SJCRH30 (cell line): Measurements from ENCODE around the gene PABPN1. TPM values are rescaled to one million over a fixed set of nuclear protein-coding genes. Genes with fewer than 3 reads are reported as not detected.

Experiments
- DNase-seq, 2 experiments: peaks; one replicate each; pipeline ENCODE4 v3.0.0-alpha.2; 2015 to 2020
- H3K27ac ChIP-seq: fragments of 250-450 bp; sonication (Bioruptor Pico); 2 replicates; pipeline ENCODE4 v1.5.1; 2020; ENCODE audit warnings: mild to moderate bottlenecking, moderate library complexity
- H3K27me3 ChIP-seq: fragments of 250-450 bp; sonication (Bioruptor Pico); 2 replicates; pipeline ENCODE4 v1.5.1; 2020; ENCODE audit warnings: mild to moderate bottlenecking, moderate library complexity
- H3K36me3 ChIP-seq: fragments of 250-450 bp; sonication (Bioruptor Pico); 2 replicates; pipeline ENCODE4 v1.5.1; 2020; ENCODE audit warnings: mild to moderate bottlenecking, moderate library complexity
- H3K4me1 ChIP-seq: fragments of 250-450 bp; sonication (Bioruptor Pico); 2 replicates; pipeline ENCODE4 v1.5.1; 2020; ENCODE audit warnings: mild to moderate bottlenecking, moderate library complexity
- H3K4me3 ChIP-seq: fragments of 250-450 bp; sonication (Bioruptor Pico); 2 replicates; pipeline ENCODE4 v1.5.1; 2020; ENCODE audit warnings: mild to moderate bottlenecking, moderate library complexity
- H3K9me3 ChIP-seq: fragments of 250-450 bp; sonication (Bioruptor Pico); replicated peaks from 2 replicates; pipeline ENCODE4 v1.5.1; 2020; ENCODE audit warnings: mild to moderate bottlenecking, moderate library complexity
- total RNA-seq: library from RNA; depleted of rRNA; stranded (reverse); fragments of >200 nt; shearing (Covaris generic); gene quantifications from 2 replicates; pipeline ENCODE4 v1.2.3, GENCODE V29; 2014; rRNA removed

Gene PABPN1
- total RNA-seq, 1 experiment from 2014 or later = 141 TPM

GRCh38 chr14:23365732-23366425, 44.6 kb downstream of the PABPN1 start:
- Histone ChIP-seq H3K9me3 (no peaks in the 10 kb centered on the region), H3K27me3 (no peaks in the 10 kb centered on the region), H3K36me3 (peaks cover 13% of the 10 kb centered on the region), H3K27ac (peak overlapping the region; percentile 91), H3K4me3 (peak overlapping the region; percentile 82), H3K4me1 (0 out of 2 replicates have a peak, but pooled peaks cover 8% of the 10 kb centered on the region)
- DNase-seq = peak; percentile 31 to 47

DNA sequence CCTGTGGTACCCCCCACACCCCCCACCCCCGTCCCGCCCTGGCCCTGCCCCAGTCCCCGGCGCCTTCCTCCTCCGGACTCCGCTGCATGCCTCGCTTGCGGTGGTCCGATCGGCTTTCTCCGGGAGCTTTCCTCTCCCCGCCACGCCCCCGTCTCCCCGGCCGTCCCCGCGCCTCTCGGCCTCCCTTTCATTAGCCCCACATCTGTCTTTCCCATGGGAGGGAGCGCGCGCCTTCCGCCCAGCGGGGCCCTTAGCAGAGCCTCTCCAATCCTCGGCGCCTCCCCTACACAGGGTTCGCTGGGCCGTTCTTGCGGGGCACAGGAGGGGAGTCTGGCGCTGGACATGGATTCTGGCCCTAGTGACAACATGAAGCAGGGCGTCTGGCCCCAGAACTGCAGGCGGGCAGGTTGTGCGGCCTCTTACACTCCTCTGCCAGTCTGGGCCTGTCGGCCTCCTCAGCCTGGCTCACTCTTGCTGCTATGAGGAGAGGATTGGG, 45.2 kb downstream of the PABPN1 start:
- 0 out of 2 replicates have a peak, but pooled peaks cover 8% of the 10 kb centered on the region for H3K4me1 ChIP-seq
- DNase-seq = peak; percentile 93
- peak overlapping the region; percentile 57 for H3K27ac ChIP-seq
- H3K27me3 ChIP-seq = peaks cover 2% of the 10 kb centered on the region; the same call in 1 of the 2 replicates
- H3K9me3 ChIP-seq = no peaks in the 10 kb centered on the region
- H3K36me3 ChIP-seq = peaks cover 9% of the 10 kb centered on the region
- H3K4me3 ChIP-seq = peak overlapping the region; percentile 82

GRCh38 chr14:23370221-23370620, 49.0 kb downstream of the PABPN1 start:
- peaks cover 6% of the 10 kb centered on the region; the same call in 1 of the 2 replicates for H3K27me3 ChIP-seq
- H3K4me1 ChIP-seq = 0 out of 2 replicates have a peak, but pooled peaks cover 6% of the 10 kb centered on the region
- no peaks in the 10 kb centered on the region for H3K36me3 ChIP-seq
- DNase-seq = no peak
- H3K4me3 ChIP-seq = no peak overlapping the region
- no peaks in the 10 kb centered on the region for H3K9me3 ChIP-seq
- H3K27ac ChIP-seq = no peak overlapping the region

GRCh38 chr14:23371865-23372264, 50.6 kb downstream of the PABPN1 start:
- H3K4me1 ChIP-seq = 0 out of 2 replicates have a peak, but pooled peaks cover 4% of the 10 kb centered on the region
- no peak overlapping the region for H3K4me3 ChIP-seq
- no peak for DNase-seq
- H3K27me3 ChIP-seq = peaks cover 6% of the 10 kb centered on the region; the same call in 1 of the 2 replicates
- H3K9me3 ChIP-seq = no peaks in the 10 kb centered on the region
- no peak overlapping the region for H3K27ac ChIP-seq
- no peaks in the 10 kb centered on the region for H3K36me3 ChIP-seq

GRCh38 chr14:23372509-23372908, 51.3 kb downstream of the PABPN1 start, which contains the start of gene IL25:
Gene IL25 (plus strand): TSS chr14:23372809.
- no peak for DNase-seq

DNA sequence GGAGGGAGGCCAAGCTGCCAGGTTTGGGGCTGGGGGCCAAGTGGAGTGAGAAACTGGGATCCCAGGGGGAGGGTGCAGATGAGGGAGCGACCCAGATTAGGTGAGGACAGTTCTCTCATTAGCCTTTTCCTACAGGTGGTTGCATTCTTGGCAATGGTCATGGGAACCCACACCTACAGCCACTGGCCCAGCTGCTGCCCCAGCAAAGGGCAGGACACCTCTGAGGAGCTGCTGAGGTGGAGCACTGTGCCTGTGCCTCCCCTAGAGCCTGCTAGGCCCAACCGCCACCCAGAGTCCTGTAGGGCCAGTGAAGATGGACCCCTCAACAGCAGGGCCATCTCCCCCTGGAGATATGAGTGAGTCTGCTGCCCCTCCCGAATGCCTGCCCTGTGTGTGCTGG, 51.8 kb downstream of the PABPN1 start:
- no peaks in the 10 kb centered on the region for H3K9me3 ChIP-seq
- H3K4me3 ChIP-seq = no peak overlapping the region
- H3K4me1 ChIP-seq = no peaks in the 10 kb centered on the region
- H3K36me3 ChIP-seq = no peaks in the 10 kb centered on the region
- no peak overlapping the region for H3K27ac ChIP-seq
- H3K27me3 ChIP-seq = peaks cover 6% of the 10 kb centered on the region
- no peak for DNase-seq

More at GRCh38 chr14:23372509-23372908, 51.3 kb downstream of the PABPN1 start, which contains the start of gene IL25:
- no peak within 1 kb of the TSS for H3K27ac ChIP-seq
- no peaks in the 10 kb centered on the region for H3K36me3 ChIP-seq
- H3K4me3 ChIP-seq = no peak within 1 kb of the TSS
- peaks cover 6% of the 10 kb centered on the region for H3K27me3 ChIP-seq
- H3K4me1 ChIP-seq = no peaks in the 10 kb centered on the region
- H3K9me3 ChIP-seq = no peaks in the 10 kb centered on the region

Other genes starting within 250 kb of the PABPN1 start
- 143 and 164 TPM in 2 replicates for gene ACIN1, start 226.3 kb upstream of the PABPN1 start, total RNA-seq
- 43.6 and 46.0 TPM in 2 replicates for gene C14orf119, start 226.0 kb upstream of the PABPN1 start, total RNA-seq
- gene CIROP, start 216.5 kb upstream of the PABPN1 start, total RNA-seq = not detected in 2 replicates
- not detected in 2 replicates for gene CEBPE, start 202.2 kb upstream of the PABPN1 start, total RNA-seq
- 0.04 TPM in 1 of 2 replicates, not detected in the other for gene SLC7A8, start 137.8 kb upstream of the PABPN1 start, total RNA-seq
- gene RNF212B, start 83.5 kb upstream of the PABPN1 start, total RNA-seq = not detected in 2 replicates
- gene HOMEZ, start 35.3 kb upstream of the PABPN1 start, total RNA-seq = 10.4 and 11.2 TPM in 2 replicates
- gene PPP1R3E, start 18.6 kb upstream of the PABPN1 start, total RNA-seq = 6.6 and 9.7 TPM in 2 replicates
- gene BCL2L2, start 14.6 kb upstream of the PABPN1 start, total RNA-seq = 19.0 and 22.3 TPM in 2 replicates
- gene SLC22A17, start 31.4 kb downstream of the PABPN1 start, total RNA-seq = 2.7 and 2.8 TPM in 2 replicates
- gene EFS, start 43.7 kb downstream of the PABPN1 start, total RNA-seq = 22.5 and 26.4 TPM in 2 replicates
- not detected in 2 replicates for gene IL25, start 51.4 kb downstream of the PABPN1 start, total RNA-seq
- gene CMTM5, start 55.6 kb downstream of the PABPN1 start, total RNA-seq = 0.32 and 0.46 TPM in 2 replicates
- gene MYH6, start 86.8 kb downstream of the PABPN1 start, total RNA-seq = not detected in 2 replicates
- gene MYH7, start 114.2 kb downstream of the PABPN1 start, total RNA-seq = 0.20 and 0.23 TPM in 2 replicates
- gene NGDN, start 148.2 kb downstream of the PABPN1 start, total RNA-seq = 76.5 and 85.2 TPM in 2 replicates
- gene ZFHX2, start 230.3 kb downstream of the PABPN1 start, total RNA-seq = 0.04 and 0.05 TPM in 2 replicates
- 12.3 and 14.9 TPM in 2 replicates for gene THTPA, start 234.8 kb downstream of the PABPN1 start, total RNA-seq
- not detected in 2 replicates for gene AP1G2, start 246.3 kb downstream of the PABPN1 start, total RNA-seq